Activated T-cell treated with anti-CD3 and anti-CD28 coated beads, Interleukin-2, amount 50 U/mL, for 24 hours (primary cell): ENCODE data around the gene RNU6-8.

Source experiments
- DNase-seq: peaks from one replicate; pipeline ENCODE4 v3.0.0-alpha.2; 2020
- H3K27ac Mint-ChIP-seq: 2 replicates; pipeline ENCODE4 v1.8.0; 2020; ENCODE audit warnings: mild to moderate bottlenecking, mixed read lengths
- H3K27me3 Mint-ChIP-seq: 2 replicates; pipeline ENCODE4 v1.8.0; 2020; ENCODE audit warnings: mixed read lengths
- H3K36me3 Mint-ChIP-seq: 2 replicates; pipeline ENCODE4 v1.8.0; 2020; ENCODE audit warnings: low read depth, mixed read lengths
- H3K4me1 Mint-ChIP-seq: 2 replicates; pipeline ENCODE4 v1.8.0; 2020; ENCODE audit warnings: low read depth, mixed read lengths
- H3K4me3 Mint-ChIP-seq: 2 replicates; pipeline ENCODE4 v1.8.0; 2020; ENCODE audit warnings: mild to moderate bottlenecking, moderate library complexity, mixed read lengths
- H3K9me3 Mint-ChIP-seq: 2 replicates; pipeline ENCODE4 v1.8.0; 2020; ENCODE audit warnings: mixed read lengths

The RNU6-8 gene

GRCh38 chr14:32224737-32225377, 21.8 kb upstream of the RNU6-8 start:
- no peaks in the 10 kb centered on the region for H3K9me3 Mint-ChIP-seq
- H3K27ac Mint-ChIP-seq, result no peak overlapping the region
- no peak for DNase-seq
- peaks cover 8% of the 10 kb centered on the region for H3K27me3 Mint-ChIP-seq
- no peak overlapping the region for H3K4me3 Mint-ChIP-seq
- no peaks in the 10 kb centered on the region for H3K36me3 Mint-ChIP-seq
- peaks cover 2% of the 10 kb centered on the region for H3K4me1 Mint-ChIP-seq

- H3K4me1 Mint-ChIP-seq, result no peaks in the 10 kb centered on the region
- no peak for DNase-seq
- peaks cover 8% of the 10 kb centered on the region for H3K27me3 Mint-ChIP-seq
- H3K27ac Mint-ChIP-seq, result no peak overlapping the region
- no peaks in the 10 kb centered on the region for H3K36me3 Mint-ChIP-seq
- no peak overlapping the region for H3K4me3 Mint-ChIP-seq
- H3K9me3 Mint-ChIP-seq, result no peaks in the 10 kb centered on the region
Measured at GRCh38 chr14:32217301-32217700, 14.2 kb upstream of the RNU6-8 start.

GRCh38 chr14:32212833-32213232, 9.8 kb upstream of the RNU6-8 start:
- Mint-ChIP-seq H3K9me3 (no peaks in the 10 kb centered on the region), H3K4me3 (no peak overlapping the region), H3K4me1 (no peaks in the 10 kb centered on the region), H3K36me3 (no peaks in the 10 kb centered on the region), H3K27me3 (no peaks in the 10 kb centered on the region), H3K27ac (no peak overlapping the region)
- no peak for DNase-seq

- Mint-ChIP-seq H3K27ac (no peak overlapping the region), H3K36me3 (no peaks in the 10 kb centered on the region), H3K27me3 (no peaks in the 10 kb centered on the region), H3K4me1 (peaks cover 7% of the 10 kb centered on the region), H3K4me3 (no peak overlapping the region), H3K9me3 (no peaks in the 10 kb centered on the region)
- no peak for DNase-seq
Measured at GRCh38 chr14:32211068-32211404, 8.0 kb upstream of the RNU6-8 start.

GRCh38 chr14:32209471-32209870, 6.4 kb upstream of the RNU6-8 start:
- Mint-ChIP-seq H3K36me3 (no peaks in the 10 kb centered on the region), H3K27ac (no peak overlapping the region), H3K4me1 (peaks cover 14% of the 10 kb centered on the region), H3K9me3 (no peaks in the 10 kb centered on the region), H3K4me3 (no peak overlapping the region), H3K27me3 (no peaks in the 10 kb centered on the region)
- DNase-seq, result no peak

GRCh38 chr14:32208490-32208889, 5.4 kb upstream of the RNU6-8 start:
- Mint-ChIP-seq H3K9me3 (no peaks in the 10 kb centered on the region), H3K27ac (no peak overlapping the region), H3K27me3 (no peaks in the 10 kb centered on the region), H3K36me3 (no peaks in the 10 kb centered on the region), H3K4me1 (peaks cover 23% of the 10 kb centered on the region), H3K4me3 (no peak overlapping the region)
- no peak for DNase-seq

GRCh38 chr14:32206552-32206951, 3.5 kb upstream of the RNU6-8 start:
- peak overlapping the region; percentile 9 for H3K27ac Mint-ChIP-seq
- no peak overlapping the region for H3K4me3 Mint-ChIP-seq
- H3K4me1 Mint-ChIP-seq, result peaks cover 40% of the 10 kb centered on the region
- no peaks in the 10 kb centered on the region for H3K27me3 Mint-ChIP-seq
- DNase-seq, result no peak
- H3K9me3 Mint-ChIP-seq, result no peaks in the 10 kb centered on the region
- H3K36me3 Mint-ChIP-seq, result peaks cover 2% of the 10 kb centered on the region

- no peak for DNase-seq
- Mint-ChIP-seq H3K27me3 (no peaks in the 10 kb centered on the region), H3K36me3 (peaks cover 2% of the 10 kb centered on the region), H3K27ac (no peak overlapping the region), H3K4me3 (no peak overlapping the region), H3K9me3 (no peaks in the 10 kb centered on the region), H3K4me1 (peaks cover 45% of the 10 kb centered on the region)
Measured at GRCh38 chr14:32205984-32206383, 2.9 kb upstream of the RNU6-8 start.

GRCh38 chr14:32205554-32205953, 2.5 kb upstream of the RNU6-8 start:
- Mint-ChIP-seq H3K9me3 (no peaks in the 10 kb centered on the region), H3K36me3 (peaks cover 2% of the 10 kb centered on the region), H3K27me3 (no peaks in the 10 kb centered on the region), H3K27ac (no peak overlapping the region), H3K4me1 (peaks cover 49% of the 10 kb centered on the region), H3K4me3 (no peak overlapping the region)
- DNase-seq, result no peak

- DNase-seq, result peak; percentile 44
- Mint-ChIP-seq H3K9me3 (no peaks in the 10 kb centered on the region), H3K4me1 (peaks cover 55% of the 10 kb centered on the region), H3K27ac (peak overlapping the region; percentile 100), H3K4me3 (peak overlapping the region; percentile 82), H3K36me3 (peaks cover 2% of the 10 kb centered on the region), H3K27me3 (no peaks in the 10 kb centered on the region)
Measured at GRCh38 chr14:32203928-32204357, 874 bp upstream of the RNU6-8 start.

- Mint-ChIP-seq H3K9me3 (no peaks in the 10 kb centered on the region), H3K27me3 (no peaks in the 10 kb centered on the region), H3K4me1 (peaks cover 60% of the 10 kb centered on the region), H3K27ac (peak overlapping the region; percentile 100), H3K36me3 (peaks cover 2% of the 10 kb centered on the region), H3K4me3 (peak overlapping the region; percentile 82)
- DNase-seq, result no peak
Measured at GRCh38 chr14:32202491-32202997, 525 bp downstream of the RNU6-8 start.

GRCh38 chr14:32201816-32202490, 1.1 kb downstream of the RNU6-8 start, which contains the start of gene RNU6-7:
Gene RNU6-7, plus strand, starts transcription at chr14:32202045.
- H3K4me3 Mint-ChIP-seq, result peak within 1 kb of the TSS; percentile 82
- H3K4me1 Mint-ChIP-seq, result peaks cover 64% of the 10 kb centered on the region
- no peaks in the 10 kb centered on the region for H3K9me3 Mint-ChIP-seq
- no peak for DNase-seq
- no peaks in the 10 kb centered on the region for H3K27me3 Mint-ChIP-seq
- peaks cover 2% of the 10 kb centered on the region for H3K36me3 Mint-ChIP-seq
- peak within 1 kb of the TSS; percentile 100 for H3K27ac Mint-ChIP-seq

GRCh38 chr14:32201193-32201815, 1.8 kb downstream of the RNU6-8 start:
- peak overlapping the region; percentile 82 for H3K4me3 Mint-ChIP-seq
- peak overlapping the region; percentile 100 for H3K27ac Mint-ChIP-seq
- H3K9me3 Mint-ChIP-seq, result no peaks in the 10 kb centered on the region
- H3K36me3 Mint-ChIP-seq, result peaks cover 2% of the 10 kb centered on the region
- peaks cover 59% of the 10 kb centered on the region for H3K4me1 Mint-ChIP-seq
- DNase-seq, result peak; percentile 84
- no peaks in the 10 kb centered on the region for H3K27me3 Mint-ChIP-seq

- peak overlapping the region; percentile 100 for H3K27ac Mint-ChIP-seq
- peaks cover 52% of the 10 kb centered on the region for H3K4me1 Mint-ChIP-seq
- H3K9me3 Mint-ChIP-seq, result no peaks in the 10 kb centered on the region
- peaks cover 2% of the 10 kb centered on the region for H3K36me3 Mint-ChIP-seq
- H3K27me3 Mint-ChIP-seq, result peaks cover 4% of the 10 kb centered on the region
- H3K4me3 Mint-ChIP-seq, result peak overlapping the region; percentile 82
- no peak for DNase-seq
Measured at GRCh38 chr14:32200368-32201192, 2.5 kb downstream of the RNU6-8 start.
